Osteoblast (primary cell): ENCODE results near the gene RAN. TPM values are rescaled to one million over a fixed set of nuclear protein-coding genes. Genes with fewer than 3 reads are reported as not detected.

Experiments
- DNase-seq: peaks from one replicate; pipeline ENCODE4 v3.0.0; 2011; ENCODE audit warnings: low spot score, mixed read lengths; ENCODE audit not compliant: insufficient read length; ENCODE audit errors: missing footprints
- H2AFZ ChIP-seq: 2 replicates; pipeline ENCODE4 v1.6.0; 2011; ENCODE audit warnings: mild to moderate bottlenecking, low read length
- H3K27ac ChIP-seq: 2 replicates; pipeline ENCODE4 v1.5.1; 2011; ENCODE audit warnings: mild to moderate bottlenecking, low read depth, low read length, moderate library complexity
- H3K27me3 ChIP-seq: 2 replicates; pipeline ENCODE4 v1.6.0; 2012; ENCODE audit warnings: mild to moderate bottlenecking, control low read depth, inconsistent platforms, low read length, moderate library complexity; ENCODE audit not compliant: insufficient read depth
- H3K36me3 ChIP-seq: 2 replicates; pipeline ENCODE4 v1.5.1; 2011; ENCODE audit warnings: mild to moderate bottlenecking, low read length, control low read depth, moderate library complexity; ENCODE audit not compliant: insufficient read depth
- H3K4me1 ChIP-seq: 2 replicates; pipeline ENCODE4 v1.5.1; 2011; ENCODE audit warnings: mild to moderate bottlenecking, low read length, control low read depth, moderate library complexity; ENCODE audit not compliant: insufficient read depth
- H3K4me2 ChIP-seq: 2 replicates; pipeline ENCODE4 v1.6.0; 2011; ENCODE audit warnings: mild to moderate bottlenecking, low read length; ENCODE audit not compliant: insufficient read depth
- H3K4me3 ChIP-seq: fragments of 200-600 bp; sonication (generic); 3 replicates; pipeline ENCODE4 v1.5.1; 2012; ENCODE audit warnings: mild to moderate bottlenecking, low read length, inconsistent platforms; ENCODE audit not compliant: insufficient read depth
- H3K79me2 ChIP-seq: 2 replicates; pipeline ENCODE4 v1.6.0; 2012; ENCODE audit warnings: mild to moderate bottlenecking, low read length, control low read depth, inconsistent platforms; ENCODE audit not compliant: insufficient read depth
- H3K9me3 ChIP-seq: 2 replicates; pipeline ENCODE4 v1.5.1; 2011; ENCODE audit warnings: low read depth, low read length, control low read depth
- H4K20me1 ChIP-seq: 2 replicates; pipeline ENCODE4 v1.6.0; 2012; ENCODE audit warnings: mild to moderate bottlenecking, low read length, control low read depth; ENCODE audit not compliant: insufficient read depth
- CTCF ChIP-seq: IDR thresholded peaks from 2 replicates; pipeline ENCODE4 v1.5.1; 2011; ENCODE audit warnings: mild to moderate bottlenecking, low read depth, low read length, moderate library complexity; ENCODE audit errors: extremely low read depth
- total RNA-seq: library from RNA; depleted of rRNA; stranded (reverse); fragments of >200 nt; gene quantifications from 2 replicates; pipeline ENCODE4 v1.2.3, GENCODE V29; 2012

Gene RAN
- total RNA-seq, 1 donor: 436 TPM

GRCh38 chr12:130919086-130919485, 47.2 kb downstream of the RAN start:
- TF ChIP-seq CTCF: no peak
- H3K9me3 ChIP-seq: no peaks in the 10 kb centered on the region
- no peak overlapping the region for H3K4me3 ChIP-seq
- H3K79me2 ChIP-seq: no peaks in the 10 kb centered on the region
- no peak overlapping the region for H2AFZ ChIP-seq
- H4K20me1 ChIP-seq: no peaks in the 10 kb centered on the region
- DNase-seq: no peak
- H3K4me1 ChIP-seq: no peaks in the 10 kb centered on the region
- no peaks in the 10 kb centered on the region for H3K36me3 ChIP-seq
- H3K27ac ChIP-seq: no peak overlapping the region
- peaks cover 8% of the 10 kb centered on the region for H3K27me3 ChIP-seq
- no peak overlapping the region for H3K4me2 ChIP-seq

GRCh38 chr12:130920119-130920703, 48.3 kb downstream of the RAN start:
- no peak for TF ChIP-seq CTCF
- Histone ChIP-seq H4K20me1 (no peaks in the 10 kb centered on the region), H3K36me3 (no peaks in the 10 kb centered on the region), H3K4me2 (no peak overlapping the region), H3K79me2 (no peaks in the 10 kb centered on the region), H2AFZ (no peak overlapping the region), H3K4me3 (no peak overlapping the region), H3K4me1 (no peaks in the 10 kb centered on the region), H3K27ac (no peak overlapping the region), H3K27me3 (peaks cover 8% of the 10 kb centered on the region), H3K9me3 (no peaks in the 10 kb centered on the region)
- DNase-seq: no peak

GRCh38 chr12:130920723-130921381, 49.0 kb downstream of the RAN start:
- no peak for TF ChIP-seq CTCF
- H3K4me1 ChIP-seq: no peaks in the 10 kb centered on the region
- no peak for DNase-seq

GRCh38 chr12:130922511-130922953, 50.7 kb downstream of the RAN start:
- H3K4me2 ChIP-seq: no peak overlapping the region
- H3K79me2 ChIP-seq: no peaks in the 10 kb centered on the region
- TF ChIP-seq CTCF: no peak
- no peaks in the 10 kb centered on the region for H3K9me3 ChIP-seq
- no peak overlapping the region for H2AFZ ChIP-seq
- no peak overlapping the region for H3K27ac ChIP-seq
- no peak for DNase-seq
- H3K4me1 ChIP-seq: no peaks in the 10 kb centered on the region
- no peaks in the 10 kb centered on the region for H3K27me3 ChIP-seq
- H3K4me3 ChIP-seq: no peak overlapping the region
- H4K20me1 ChIP-seq: no peaks in the 10 kb centered on the region
- no peaks in the 10 kb centered on the region for H3K36me3 ChIP-seq

More at GRCh38 chr12:130920723-130921381, 49.0 kb downstream of the RAN start:
- Histone ChIP-seq H3K27me3 (peaks cover 7% of the 10 kb centered on the region), H3K27ac (no peak overlapping the region), H3K36me3 (no peaks in the 10 kb centered on the region), H2AFZ (no peak overlapping the region), H3K4me3 (no peak overlapping the region), H3K9me3 (no peaks in the 10 kb centered on the region), H4K20me1 (no peaks in the 10 kb centered on the region), H3K79me2 (no peaks in the 10 kb centered on the region), H3K4me2 (no peak overlapping the region)
